A172 (cell line): Measurements from ENCODE around the gene HRH2. TPM values are rescaled to one million over a fixed set of nuclear protein-coding genes. Genes with fewer than 3 reads are reported as not detected.

Source experiments
- DNase-seq: peaks from one replicate; pipeline ENCODE4 v3.0.0-alpha.2; 2015; ENCODE audit warnings: low spot score
- total RNA-seq: library from RNA; depleted of rRNA; stranded (reverse); fragments of >200 nt; shearing (Covaris generic); gene quantifications from 2 replicates; pipeline ENCODE4 v1.2.3, GENCODE V29; 2014

The HRH2 gene
- total RNA-seq, 1 experiment from 2014 or later = 0.88 TPM

DNA sequence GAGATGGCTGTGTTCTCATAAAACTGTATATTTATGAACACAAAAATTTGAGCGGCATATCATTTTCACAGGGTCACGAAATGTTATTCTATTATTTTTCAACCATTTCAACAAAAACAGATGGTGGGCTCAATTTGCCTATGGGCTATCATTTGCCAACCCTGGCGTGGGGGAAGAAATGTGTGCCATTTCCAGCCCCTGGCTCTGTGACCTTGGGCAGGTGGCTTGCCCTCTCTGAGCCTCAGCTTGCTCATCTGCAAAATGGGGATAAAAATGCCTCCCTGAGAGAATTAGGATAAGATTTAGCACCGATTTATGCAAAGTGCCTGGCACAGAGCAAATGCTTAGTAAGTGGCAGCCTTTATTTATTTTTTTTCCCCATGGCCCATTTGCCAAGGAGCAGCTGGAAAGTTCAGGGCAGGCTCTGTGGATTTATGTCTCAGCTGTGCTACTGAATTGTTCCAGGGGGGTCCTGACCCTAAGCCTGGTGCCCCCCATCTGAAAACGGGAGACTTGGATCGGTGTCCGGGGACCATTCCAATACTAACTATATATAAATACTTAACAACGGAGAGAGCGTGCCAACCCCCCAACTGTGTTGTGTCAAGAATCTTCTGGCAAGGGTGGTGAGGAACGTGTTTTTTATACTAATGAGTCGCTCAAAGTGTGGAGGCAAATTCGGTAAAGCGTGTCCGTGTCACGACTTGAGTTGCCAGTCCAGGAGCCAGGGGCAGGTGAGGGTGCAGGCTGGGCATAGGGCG, 34.5 kb downstream of the HRH2 start:
- DNase-seq = no peak

DNA sequence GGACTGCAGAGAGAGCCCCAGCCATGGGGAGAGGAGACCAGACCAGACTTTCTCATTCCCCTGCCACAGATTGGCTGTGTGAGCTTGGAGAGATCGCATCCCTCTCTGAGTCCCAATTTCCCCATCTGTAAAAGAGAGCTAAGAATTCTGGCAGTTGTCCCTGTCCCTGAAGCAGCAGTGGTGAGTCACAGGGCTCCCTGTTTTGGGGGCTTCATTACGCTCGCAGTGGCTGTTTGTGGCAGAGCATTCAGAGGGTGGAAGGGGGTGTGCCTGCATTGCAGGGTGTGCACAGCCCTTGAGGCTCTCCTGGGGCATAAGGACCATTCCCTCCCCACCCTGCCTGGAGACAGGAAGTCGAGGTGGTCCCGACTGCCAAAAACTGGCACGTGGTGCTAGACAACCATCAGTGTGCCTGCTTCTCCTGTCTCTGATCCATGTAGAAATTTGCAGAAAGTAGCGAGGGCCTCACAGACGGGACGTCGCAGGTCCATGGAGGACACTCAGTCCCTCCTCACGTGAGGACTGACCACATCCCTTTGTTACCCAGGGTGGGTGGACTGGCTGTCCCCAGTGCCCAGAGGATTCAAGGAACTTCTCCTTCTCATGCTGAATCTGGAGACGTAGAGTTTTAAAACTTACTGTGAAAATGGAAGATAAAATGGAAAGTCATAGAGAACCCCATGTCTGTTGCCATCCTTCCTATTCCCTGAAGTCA, 35.3 kb downstream of the HRH2 start:
- no peak for DNase-seq

DNA sequence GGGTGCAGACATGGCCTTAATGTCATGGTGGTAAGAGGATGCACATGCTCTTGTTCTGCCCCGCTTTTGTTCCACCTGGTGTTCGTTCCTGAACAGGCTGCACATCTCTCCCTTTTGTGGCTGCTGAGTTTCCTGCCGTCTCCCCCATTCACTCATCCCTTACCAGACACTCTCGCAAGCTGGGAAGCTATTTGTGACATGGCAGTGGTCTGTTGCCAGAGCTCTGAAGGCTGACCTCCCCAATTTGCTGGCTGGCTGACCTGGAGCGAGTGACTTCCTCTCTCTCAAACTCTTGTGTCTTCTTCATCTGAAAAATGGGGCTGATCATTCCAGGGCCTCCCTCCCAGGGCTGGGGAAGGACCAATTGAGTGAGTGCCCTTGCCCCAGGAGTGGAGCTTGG, 35.9 kb downstream of the HRH2 start:
- DNase-seq = no peak

DNA sequence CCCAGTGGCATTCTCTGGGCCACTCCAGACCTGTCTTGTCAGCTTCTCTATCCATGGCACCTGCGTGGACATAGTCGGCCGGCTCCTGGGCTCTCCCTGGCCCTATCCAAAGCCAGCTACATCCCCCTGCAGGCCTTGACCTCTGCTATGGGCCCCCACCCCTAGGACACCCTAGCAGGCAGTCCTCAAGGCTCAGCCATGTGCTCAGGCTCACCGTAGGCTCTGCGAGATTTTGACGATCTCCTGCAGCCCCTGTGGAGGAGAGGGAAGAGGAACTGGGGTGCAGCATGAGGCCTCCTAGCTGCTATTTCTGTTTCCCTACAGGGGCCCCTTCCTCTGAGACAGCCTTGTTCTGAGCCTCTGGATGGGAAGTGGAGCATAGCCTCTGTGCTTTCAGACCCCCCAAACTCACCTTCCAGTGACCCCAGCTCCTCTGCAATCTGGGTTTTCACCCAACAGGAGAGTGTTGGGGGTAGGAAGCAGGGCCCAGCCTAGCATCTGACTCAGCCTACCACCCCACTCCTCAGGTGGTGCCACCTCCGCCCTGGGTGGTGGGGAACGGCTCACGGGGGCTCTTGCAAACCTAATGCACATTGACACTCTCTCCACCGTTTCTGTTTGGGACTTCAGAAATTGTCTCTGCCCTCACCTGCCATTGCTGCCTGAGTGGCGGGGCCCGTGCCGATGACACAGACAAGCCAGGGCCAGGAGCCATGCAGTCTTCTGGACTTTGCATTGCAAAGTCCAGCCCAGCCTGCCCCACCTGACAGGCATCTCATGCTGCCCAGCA, 36.7 kb downstream of the HRH2 start:
- DNase-seq = no peak

DNA sequence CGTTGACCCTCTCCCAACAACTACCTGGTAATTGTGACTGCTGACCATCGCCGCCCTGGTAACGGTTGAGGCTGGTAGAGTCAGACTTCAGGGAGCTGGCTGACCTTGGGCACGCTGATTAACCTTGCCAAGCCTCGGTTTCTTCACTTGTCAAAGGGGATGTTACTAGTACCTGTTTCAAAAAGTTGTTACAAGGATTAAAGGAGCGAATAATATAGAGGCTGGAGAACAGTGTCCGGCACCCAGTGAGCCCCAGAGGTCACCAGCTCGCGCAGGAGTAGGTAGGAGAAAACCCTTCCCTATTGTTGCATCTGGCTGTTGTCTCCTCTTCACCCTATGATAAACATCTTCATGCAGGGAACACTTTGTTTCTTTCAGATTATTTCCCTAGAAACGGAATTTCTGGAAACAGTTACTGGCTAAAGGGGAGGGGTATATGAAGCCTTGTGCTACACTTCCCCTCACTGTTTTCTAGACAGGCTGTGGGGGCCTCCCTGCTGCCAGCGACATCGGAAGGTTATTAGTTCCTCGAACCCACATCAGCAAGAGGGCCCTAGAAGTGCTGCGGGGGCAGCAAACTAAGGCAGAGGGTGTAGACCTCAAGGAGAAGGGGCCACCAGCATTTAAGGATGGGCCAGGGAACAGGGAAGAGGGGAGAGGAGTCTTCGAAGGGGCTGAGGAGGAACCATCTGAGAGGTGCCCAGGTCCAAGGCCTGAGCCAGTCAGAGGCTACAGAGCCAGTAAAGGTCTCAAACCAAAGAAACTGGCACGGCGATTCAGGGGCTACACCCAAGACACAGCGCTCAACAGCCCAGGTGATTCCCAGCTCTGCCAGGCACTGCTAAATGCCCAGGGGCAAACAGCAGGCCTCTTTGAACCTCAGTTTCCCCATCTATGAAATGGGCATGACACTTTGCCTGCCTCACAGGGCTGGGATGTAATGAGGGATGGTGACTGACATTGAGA, 37.6 kb downstream of the HRH2 start:
- no peak for DNase-seq

DNA sequence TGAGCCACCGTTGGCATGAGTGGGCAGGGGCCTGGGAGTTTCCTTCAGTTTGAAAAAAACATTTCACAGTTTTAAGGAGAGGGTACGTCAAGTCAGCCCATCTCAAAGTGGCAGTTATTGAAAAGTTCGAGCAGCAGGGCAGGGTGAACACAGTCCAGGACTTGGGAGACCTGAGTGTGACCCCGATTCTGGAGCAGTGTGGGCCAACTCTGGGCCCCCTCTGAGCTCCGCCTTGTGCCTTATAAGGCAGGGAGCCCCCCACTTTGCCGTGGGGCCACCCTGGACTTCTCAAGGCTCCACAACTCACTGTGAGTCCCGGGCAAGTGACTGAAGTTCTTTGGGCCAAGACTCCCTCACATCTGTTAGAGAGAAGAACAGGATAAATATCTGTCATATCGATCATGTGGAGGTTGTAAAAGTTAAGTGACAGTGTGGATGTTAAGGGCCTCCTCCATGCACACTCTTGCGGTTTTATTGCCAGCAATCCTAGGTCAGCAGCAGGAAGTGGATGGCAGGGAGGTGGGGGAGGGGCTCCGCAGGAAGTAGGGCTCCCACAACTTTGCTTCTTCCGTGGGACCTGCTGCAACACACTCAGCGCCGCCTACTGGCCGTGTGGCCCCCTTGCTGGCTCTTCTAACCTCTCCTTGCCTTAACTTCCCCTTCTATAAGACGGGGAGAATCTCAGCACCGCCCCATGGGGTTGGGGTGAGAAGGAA, 38.4 kb downstream of the HRH2 start:
- DNase-seq = peak; percentile 34

DNA sequence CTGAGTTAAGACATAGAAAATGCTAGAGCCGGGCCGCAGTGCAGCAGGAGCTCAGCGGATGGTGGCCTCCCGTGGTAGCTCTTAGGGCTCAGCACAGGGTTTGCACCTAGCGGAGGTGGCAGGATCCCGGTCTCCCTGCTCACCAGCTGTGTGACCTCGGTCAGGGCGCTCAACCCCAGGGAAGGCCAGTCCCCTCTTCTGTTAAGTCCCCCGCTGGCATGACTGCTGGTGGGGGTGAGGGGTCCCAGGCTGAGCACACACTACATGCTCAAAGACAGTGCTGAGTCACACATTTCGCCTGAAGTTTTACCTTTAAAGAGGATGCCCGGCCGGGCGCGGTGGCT, 39.0 kb downstream of the HRH2 start:
- DNase-seq = no peak

DNA sequence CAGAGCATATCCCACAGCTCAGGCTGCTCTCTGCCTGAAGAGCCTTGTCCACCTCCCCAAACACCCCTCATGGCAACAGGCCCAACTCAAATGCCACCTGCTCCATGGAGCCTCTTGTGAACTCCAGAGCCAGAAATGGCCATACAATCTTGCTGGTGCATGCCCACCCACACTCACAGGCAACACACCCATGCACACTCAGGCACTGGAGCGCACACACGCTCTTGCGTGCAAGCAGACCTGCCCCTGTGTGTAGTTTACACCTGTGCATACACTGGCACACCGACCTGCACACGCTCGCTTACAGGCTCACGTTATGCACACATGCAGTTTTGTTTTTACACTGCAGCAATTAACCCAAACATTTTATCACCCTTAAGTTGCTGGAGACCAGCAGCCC, 40.0 kb downstream of the HRH2 start:
- no peak for DNase-seq

DNA sequence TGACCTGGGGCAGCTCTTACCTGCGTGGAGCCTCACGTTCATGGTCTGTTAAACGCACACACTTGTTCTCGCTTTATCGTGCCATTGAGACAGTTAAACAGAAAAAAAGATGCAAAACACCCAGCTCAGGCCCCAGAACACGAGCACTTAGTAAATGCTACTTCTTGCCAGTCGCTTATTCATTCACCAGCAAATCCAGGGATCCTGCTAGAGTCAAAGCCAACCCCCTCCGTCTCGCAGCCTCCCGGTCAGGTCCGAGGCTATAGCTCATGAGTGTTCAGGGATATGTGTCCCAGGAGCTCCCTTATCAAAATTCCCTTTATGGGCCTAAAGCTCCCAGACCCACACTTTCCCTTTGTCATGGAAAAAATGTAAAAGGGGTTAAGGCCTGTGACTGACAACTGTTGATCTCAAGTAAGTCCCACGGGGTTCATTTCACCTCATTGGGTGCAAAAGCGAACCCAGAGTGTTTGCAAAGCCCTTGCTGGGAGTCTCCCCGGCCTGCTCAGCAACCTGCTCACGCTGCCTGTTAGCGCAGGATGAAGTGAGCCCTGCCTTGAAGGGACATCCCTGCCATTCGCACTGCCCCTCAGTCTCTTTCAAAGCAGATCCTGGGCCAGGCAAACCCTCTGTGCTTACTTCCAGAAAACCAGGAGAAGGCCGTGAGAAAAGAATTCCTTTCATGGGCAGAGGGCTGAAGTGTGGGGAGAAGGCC, 40.7 kb downstream of the HRH2 start:
- no peak for DNase-seq

DNA sequence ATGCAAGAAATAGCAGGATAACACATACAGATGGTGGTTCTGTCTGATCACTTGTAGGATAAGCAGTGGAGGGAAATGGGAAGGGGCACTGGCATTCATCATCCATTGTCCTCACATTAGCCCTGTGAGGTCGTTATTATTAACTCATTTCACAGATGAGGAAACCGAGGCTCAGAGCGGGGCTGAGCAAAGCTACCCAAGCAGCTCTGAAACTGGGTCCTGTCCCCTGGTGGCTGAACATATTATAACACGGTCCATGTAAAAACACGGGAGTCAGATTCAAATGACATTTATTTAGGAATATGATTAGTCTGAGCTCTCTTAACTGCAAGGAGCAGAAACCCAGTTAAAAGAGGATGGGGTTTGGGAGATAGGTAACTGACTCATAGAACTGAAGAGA, 43.1 kb downstream of the HRH2 start:
- no peak for DNase-seq

DNA sequence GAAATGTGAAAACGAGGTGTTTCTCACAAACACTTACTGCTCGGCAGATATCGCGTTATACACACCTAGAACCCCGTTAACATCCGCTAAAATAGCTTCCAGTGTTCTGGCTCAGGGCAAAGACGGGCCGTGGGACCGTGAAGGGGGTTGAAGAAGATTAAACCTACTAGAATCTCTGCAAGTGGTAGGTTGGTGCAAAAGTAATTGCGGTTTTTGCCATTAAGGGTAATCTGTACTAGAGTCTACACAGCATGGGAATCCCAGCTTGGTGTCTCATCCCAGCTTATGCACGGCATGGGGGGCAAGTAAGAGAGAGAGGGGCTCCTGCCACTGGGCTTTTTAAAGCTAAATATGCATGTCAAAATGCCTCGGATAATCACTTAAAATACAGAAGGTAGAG, 43.9 kb downstream of the HRH2 start:
- DNase-seq = no peak

DNA sequence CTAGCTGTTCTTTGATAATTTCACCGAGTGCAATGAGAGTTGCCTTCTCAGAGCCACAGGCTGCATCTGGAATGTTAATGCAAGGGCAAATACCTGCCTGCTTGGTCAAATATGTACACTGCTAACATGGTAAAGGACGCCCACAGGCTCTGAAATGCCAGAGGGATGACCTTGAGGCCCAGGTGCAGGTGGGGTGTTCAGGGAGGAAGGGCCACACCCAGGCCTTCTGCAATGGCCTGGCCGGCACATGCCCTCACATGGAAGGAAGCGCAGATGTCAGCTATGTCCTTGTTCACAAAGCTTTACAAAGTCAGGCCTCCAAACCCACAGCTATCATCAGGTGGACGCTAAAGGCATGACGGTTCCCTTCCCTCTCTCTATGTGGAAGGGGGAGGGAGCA, 48.6 kb downstream of the HRH2 start:
- no peak for DNase-seq

DNA sequence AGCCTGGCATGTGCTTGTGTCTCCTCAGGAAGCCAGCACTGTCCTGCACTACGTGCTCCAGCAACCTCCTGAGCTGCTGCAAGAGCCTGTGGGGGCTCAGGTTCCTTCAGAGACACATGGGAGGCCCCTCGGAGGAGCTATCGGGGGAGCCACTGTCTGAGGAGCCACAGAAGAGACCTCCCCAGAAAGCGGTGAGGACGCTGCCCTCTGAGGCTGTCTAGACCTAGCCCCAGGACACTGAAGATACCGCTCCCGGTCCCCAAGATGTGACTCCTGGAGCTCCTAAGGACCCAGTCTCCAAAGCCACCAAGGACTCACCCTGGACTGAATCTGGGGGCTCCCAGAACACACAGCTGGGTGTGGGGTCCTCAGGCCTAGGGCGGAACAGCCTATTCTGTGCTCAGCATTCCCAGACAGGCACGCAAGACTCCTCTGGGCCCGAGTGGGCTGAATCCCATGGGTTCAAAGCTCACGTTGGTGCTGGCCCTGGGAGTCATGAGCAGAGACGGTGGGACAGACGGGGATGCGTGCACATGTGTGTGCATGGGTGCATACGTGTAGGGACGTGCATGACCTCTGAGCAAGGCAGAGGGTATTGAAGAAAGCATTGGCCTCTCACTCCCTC, 50.0 kb downstream of the HRH2 start:
- DNase-seq = no peak

DNA sequence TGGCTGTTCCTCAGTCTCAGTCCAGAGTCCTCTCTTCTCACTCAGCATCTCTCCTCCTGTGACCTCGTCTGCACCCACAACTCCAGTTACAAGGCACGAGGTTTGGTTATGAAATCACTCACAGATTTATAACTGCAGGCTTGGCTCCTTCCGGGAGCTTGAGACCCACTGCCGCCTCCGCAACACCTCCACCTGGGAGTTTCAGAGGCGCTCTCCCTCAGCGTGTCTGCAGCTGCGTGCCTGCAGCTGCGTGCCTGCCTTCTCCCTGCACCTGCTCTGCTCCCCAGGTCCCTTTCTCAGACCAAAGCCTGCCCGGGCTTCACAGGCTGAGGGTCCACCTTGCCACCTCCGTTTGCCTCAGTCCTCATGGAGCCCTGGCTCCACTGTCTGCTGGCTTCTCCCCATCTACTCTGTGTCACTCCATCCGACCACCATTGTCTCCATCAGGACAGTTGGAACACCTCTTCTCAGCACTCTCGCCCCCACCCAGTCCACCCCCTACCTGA, 51.5 kb downstream of the HRH2 start:
- no peak for DNase-seq

DNA sequence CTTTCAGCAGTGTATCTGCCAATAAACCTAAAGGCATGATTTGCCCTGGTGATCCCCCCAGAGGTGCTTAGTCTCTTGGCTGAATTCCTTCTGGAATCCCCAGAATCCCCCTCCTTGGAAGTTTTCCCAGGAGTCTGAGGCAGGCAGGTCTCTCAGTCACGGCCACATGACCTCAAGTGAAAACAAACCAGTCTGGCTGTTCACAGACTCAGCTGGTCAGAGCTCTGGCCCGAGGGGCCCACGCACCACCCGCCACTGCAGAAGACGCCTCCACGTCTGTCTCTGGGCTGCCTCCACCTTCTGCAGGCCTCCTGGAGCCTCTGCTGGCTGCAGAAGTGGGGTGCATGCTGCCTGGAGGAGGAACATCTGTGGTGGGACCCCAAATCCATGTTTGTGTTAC, 52.5 kb downstream of the HRH2 start:
- no peak for DNase-seq

DNA sequence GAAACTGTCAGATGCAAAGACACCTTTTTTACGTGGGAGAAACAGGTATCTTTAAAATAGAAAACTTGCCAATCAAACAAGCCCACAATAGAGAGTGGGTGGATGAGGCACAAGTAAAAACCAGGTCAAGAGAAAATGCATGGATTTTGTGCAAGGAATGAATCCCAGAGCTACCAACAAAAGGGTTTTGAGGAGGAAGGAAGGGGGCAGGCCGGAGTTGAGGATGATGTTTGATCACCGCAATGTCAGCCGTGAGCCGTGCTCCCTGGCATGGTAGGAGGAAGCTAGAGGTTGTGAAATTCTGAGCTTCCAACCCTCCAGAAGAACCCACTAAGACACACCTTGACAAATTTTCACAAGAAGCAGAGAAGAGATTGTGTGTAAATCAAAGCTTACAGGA, 53.2 kb downstream of the HRH2 start:
- no peak for DNase-seq

DNA sequence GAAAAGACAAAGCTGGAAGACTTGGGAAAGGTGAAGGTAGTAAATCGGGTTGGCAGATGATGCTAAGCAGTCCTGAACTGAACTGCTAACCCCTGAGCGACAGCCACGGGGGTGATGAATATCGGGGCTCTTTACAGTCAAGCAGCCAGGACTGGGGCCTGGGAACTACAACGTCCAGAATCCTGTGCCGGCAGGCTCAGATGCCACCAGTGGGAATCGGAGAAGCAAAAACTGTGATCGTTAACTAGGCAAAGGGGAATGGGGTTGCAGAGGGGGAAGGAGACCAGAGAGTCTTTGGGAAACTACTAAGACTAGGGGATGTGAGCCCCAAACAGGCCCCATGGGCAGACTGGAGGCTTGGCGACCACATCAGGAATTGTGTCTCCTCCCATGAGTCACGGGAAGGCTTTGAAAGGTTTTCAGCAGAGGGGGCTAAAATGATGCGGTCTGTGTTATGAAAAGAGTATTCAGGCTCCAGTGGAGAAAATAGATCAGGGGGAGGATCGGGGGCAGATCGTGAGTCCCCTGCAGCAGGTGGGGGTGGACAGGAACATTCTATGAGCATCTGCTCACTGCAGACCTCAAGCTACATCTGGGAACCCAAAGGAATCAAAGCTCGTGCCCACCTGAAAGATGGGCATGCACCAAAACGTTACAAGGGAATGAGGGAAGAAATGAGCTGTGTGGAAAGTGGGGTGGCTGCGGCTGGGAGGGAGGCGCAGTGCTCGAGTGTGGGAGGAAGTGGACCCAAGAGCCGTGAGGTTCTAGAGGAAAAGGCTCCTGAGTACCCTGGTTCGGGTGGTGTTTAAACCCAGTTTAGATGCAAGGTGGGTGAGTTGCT, 53.8 kb downstream of the HRH2 start:
- no peak for DNase-seq

DNA sequence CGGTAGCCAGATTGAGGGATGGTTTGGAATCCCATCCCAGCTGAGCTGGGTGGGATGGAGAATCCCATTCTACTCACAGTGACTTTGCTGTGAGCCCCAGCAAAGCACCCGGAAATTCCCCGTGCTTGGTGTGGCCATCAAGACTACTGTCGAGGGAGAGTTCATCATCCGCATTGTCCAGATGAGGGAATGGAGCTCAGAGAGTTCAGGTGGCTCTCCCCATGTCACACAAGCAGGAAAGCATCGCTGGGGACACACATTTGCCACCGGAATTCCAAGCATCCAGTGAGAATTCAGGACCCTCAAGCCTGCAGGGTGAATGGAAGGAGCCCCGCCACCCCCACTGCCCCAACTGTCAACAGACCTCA, 54.4 kb downstream of the HRH2 start:
- no peak for DNase-seq

DNA sequence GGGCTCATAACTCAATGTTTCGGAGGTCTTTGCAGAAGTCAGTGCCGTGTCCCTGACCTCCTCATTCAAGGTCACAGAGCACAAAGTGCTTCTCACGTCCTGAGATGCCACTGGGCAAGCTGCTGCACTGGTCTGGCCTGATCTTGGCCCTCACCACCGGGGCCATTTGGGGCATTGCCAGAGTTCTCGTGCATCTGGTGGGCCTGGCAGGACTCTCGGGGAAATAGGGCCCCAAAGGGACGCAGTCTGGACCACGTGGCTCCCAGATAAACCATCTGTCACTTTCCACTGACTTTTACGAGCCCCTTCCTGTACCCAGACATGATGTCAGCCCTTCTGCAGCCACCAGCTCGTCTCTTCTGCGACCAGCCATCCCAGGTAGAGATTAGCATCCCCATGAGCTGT, 54.8 kb downstream of the HRH2 start:
- DNase-seq = no peak
